HG03159 (cell line): Measurements from ENCODE around the gene UCN.
A peak's percentile ranks its signal among the peaks of the same experiment; 100 is the strongest.
"Not testable (repeated sequence)": the region's sequence is repeated elsewhere in the genome, so short reads cannot be mapped to it uniquely, and the experiment has no call there.

Experiments
- ATAC-seq: cut with Tn5 transposase; IDR thresholded peaks from one replicate; pipeline ENCODE4 v1.9.1; 2021; ENCODE audit warnings: mild to moderate bottlenecking, moderate library complexity; ENCODE audit not compliant: unreplicated experiment

Gene UCN, protein sequence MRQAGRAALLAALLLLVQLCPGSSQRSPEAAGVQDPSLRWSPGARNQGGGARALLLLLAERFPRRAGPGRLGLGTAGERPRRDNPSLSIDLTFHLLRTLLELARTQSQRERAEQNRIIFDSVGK

DNA sequence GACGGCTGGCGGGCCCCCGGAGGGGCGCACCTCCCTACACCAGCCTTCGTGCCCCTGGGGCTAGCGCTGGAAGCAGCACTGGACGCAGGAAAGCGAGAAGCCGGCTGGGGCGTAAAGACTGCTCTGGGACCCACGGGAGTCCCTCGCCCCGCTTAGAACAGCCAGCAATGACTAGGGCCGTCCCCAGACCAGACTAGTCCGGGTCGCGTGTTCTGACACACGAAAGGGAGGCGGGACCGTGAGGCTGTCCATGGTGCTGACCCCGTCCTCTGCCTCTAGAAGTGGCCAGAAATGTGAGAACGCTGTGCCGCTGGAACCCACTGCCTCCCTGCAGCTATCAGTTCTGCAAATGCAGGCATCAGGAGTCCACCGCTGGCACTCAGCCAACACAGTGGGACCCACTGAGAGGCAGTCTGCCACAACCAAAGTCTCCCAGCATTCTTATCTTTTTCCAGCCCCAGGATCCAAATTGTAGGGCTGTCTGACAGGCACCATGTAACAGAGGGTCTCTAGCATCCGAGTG is at the start of gene UCN:
Gene UCN (minus strand): TSS at position 87 of the 523 bp plus-strand sequence. CDS start 550 bp downstream, outside the sequence.
- no peak for ATAC-seq

DNA sequence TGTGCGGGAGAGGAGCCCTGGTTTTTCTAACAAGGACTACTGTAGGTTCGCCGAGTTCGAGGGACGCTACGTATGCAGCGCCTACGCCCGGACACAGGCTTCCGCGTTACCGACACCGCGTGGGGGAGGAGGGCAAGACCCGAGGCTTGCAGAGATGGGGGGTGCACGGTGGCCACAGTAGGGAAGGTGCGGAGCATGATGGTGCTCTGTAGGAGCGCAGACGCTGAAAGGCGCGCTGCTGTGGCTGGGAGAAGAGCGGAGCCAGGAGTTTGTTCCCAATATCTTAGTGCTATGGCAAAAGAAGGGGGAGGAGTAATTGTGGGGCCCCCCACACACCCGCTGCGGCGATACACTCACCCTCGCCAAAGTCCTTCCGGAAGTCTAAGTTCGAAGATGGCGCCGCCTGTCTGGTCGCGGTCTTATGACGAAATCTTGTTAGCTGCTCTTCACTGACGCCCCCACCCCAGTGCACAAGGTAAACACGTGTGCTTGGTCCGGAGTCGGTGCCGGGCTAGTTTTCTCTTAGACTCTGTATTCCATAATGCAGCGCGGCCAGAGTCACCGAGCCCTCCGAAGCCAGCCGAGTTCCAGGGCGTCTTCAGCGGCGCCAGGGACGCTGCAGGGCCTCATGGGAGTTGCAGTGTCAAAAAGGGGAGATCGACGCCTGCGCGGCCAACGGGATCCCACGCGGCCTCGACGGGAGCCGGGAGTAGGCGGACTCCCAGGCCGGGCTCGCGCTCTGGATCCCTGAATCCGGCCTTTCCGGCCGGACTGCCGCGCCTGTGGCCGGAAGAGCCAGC is 48.3 kb upstream of the UCN start, which contains the start of gene GTF3C2:
Gene GTF3C2 (minus strand): TSS at position 383 of the 800 bp plus-strand sequence. CDS start 13,210 bp downstream, outside the sequence.
- ATAC-seq: peak; percentile 83

DNA sequence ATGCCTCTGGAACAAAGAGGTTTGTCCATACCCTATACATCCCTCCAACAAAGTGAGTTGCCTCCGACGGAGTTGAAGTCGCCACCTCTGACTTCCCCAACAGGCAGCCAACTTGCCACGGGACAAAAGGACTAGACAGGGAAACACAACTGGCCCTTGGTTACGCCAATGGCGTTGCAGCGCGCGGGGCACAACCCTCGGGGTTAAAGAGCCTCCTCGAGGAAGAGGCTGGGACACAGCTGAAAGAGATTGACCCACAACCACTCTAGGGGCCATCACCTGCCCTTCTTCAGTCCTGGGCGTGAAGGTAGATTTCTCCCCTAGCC is 47.8 kb upstream of the UCN start:
- peak; percentile 38 for ATAC-seq

DNA sequence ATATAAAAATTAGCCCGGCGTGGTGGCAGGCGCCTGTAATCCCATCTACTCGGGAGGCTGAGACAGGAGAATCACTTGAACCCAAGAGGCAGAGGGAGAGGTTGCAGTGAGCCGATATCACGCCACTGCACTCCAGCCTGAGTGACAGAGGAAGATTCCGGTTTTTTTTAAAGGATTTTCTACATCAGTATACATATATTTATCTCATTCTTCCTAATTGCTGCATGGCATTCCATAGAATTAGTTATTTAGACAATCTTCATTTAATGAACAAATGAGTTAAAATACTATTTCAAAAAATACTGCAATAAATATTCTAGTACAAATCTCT is 46.3 kb upstream of the UCN start:
- ATAC-seq: no peak

DNA sequence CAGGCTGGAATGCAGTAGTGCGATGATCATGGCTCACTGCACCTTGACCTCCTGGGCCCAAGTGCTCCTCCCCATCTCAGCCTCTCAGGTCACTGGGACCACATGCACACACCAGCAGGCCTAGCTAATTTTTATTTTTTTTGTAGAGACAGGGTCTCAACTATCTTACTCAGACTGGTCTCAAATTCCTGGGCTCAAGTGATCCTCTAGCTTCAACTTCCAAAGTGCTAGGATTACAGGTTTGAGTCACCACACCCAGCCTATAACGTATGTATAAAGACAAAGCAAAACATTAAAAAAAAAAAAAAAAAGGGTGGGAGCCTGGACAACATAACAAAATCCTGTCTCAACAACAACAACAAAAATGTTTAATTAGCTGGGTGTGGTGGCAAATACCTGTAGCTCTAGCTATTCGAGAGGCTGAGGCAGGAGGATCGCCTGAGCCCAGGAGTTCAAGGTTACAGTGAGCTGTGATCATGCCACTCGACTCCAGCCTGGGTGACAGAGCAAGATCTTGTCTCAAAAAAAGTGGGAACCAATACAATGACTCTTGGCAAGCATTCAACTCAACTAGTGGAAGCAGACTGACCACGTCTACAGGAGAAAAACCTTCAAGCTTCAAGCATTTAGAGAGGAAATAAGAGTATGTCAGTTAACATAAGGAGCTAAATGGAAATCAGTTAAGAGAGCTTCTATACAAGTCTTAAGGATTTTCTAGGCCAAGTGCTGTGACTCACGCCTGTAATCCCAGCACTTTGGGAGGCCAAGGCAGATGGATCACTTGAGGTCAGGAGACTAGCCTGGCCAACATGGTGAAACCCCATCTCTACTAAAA is 45.7 kb upstream of the UCN start:
- ATAC-seq: no peak

DNA sequence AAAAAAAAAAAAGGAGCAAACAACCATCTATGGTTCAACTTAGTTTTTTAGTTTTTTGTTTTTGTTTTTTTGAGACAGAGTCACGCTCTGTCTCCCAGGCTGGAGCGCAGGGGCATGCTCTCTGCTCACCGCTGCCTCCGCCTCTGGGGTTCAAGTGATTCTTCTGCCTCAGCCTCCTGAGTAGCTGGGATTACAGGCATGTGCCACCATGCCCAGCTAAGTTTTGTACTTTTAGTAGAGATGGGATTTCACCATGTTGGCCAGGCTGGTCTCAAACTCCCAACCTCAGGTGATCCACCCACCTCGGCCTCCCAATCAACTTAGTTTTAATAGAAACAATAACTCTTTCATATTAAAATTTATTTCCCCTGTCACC is 45.1 kb upstream of the UCN start:
- not testable (repeated sequence) for ATAC-seq

DNA sequence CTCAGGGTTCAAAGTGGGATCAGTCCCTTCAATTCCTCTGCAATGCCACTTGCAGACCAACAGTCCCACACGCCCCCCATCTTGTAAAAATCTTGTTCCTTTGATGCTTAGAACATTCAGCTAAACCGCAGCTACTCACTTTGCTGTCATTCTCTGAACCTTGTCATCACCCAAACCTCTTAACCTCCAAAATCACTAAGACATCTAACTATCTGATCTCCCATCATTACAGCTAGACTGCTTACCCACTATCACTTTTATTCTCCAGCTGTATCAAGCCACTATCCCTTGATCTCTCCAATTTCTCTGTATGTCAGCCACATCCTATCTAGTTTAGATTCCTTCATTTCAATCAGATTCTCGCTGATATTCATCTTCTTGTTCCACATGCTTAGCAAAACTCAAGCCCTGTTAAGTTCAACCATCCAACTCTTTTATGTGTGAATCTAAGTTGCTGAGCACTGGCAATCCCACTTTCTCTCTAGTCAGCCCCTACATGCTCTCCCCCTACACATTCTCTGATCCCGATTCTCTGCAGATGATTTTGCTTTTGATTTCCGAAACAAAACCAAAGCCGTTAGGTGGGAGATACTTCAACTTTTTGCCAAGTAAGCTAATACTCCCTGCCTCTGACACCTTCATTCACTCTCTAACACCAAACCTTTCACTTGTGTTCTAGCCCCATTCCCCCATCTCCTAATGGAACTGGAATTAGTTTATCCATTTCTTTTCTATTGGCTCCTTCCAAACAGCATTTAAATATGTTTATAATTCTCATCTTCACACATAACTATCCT is 43.8 kb upstream of the UCN start:
- ATAC-seq: no peak

DNA sequence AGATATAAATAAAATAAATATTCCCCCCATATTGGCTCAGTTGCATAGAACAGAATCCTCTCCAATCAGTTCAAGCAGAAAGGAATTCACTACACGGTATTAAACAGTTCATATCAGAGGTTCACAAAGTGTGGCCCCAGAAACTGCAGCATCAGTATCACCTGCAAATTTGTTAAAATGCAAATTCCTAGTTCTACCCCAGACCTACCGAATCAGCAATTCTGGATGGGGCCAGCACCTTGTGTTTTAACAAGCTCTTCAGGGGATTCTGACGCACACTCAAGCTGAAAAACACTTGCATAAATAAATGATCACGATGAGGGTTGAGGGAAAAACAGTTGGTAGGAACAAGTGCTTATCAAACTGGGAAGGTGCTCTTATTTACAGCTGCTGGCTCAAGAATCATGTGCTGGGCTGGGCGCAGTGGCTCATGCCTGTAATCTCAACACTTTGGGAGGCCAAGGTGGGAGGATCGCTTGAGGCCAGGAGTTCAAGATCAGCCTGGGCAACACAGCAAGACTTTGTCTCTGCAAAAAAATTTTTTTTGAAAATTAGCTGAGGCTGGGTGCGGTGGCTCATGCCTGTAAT is 42.0 kb upstream of the UCN start:
- no peak for ATAC-seq

DNA sequence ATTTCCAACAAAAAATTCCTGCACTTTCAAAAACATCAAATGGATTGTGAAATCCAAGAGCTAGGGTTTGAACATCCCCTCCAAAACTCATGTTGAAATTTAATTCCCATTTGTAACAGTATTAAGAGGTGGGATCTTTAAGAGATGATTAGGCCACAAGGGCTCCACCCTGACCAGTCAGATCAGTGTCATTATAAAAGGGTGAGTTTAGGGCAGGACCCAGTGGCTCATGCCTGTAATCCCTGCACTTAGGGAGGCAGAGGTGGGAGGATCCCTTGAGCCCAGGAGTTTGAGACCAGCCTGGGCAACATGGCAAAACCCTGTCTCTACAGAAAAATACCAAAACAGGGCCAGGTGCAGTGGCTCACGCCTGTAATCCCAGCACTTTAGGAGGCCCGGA is 39.4 kb upstream of the UCN start:
- ATAC-seq: no peak

DNA sequence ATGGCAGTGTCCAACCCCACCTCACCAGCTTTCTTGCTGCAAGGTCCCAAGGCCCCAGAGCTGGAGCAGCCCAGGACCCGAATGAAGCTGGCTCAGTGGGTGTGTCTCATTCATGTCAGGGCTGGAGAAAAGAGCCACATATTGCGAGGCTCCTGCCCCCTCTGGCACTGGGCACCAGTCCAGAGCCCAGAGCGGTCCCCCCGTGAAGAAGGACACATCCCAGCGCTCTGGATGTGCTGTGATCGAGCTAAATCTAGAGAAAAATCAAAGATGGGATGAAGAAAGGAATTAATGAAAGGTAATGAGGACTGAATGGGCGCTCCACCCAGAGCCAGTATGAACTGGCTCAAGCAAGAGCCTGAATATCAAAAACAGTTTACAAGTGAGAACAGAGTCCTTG is 27.9 kb upstream of the UCN start:
- ATAC-seq: no peak

DNA sequence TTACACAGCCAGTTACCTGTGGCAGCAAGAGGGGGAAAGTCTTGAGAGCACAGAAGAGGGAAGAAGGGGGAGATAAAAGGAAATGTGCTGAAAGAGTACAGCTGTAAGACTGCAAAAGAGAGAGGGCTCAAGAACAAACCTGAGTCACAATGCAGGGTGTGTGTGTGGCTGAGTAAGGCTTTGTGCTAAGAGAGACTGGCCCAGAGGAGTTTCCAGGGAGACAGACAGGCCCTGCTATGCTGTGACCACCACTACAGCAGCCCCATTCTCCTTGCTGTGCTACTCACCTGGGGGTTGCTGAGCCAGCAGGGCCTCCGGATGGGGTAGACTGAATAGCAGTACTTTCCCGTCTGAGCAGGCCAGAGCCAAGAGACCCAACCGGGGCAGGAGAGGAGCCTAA is 27.1 kb upstream of the UCN start:
- no peak for ATAC-seq

DNA sequence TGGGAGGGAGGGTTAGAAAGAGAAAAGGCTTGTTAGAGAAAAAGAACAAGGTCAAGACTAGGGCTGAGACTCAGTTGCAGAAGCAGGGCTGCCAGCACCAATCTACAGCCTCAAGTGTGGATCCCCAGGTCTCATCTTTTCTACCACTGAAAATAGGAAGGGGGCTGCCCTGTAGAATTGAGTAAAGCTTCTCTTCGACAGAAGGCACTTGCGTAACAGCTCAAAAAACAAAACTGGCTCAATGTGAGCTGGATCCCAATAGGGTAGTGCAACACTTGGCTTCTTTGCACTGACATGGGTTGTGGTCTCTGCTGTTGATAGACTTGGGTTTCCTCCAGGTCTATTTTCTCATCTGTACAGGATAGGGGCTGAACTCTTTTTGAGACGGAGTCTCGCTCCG is 16.5 kb upstream of the UCN start:
- no peak for ATAC-seq

DNA sequence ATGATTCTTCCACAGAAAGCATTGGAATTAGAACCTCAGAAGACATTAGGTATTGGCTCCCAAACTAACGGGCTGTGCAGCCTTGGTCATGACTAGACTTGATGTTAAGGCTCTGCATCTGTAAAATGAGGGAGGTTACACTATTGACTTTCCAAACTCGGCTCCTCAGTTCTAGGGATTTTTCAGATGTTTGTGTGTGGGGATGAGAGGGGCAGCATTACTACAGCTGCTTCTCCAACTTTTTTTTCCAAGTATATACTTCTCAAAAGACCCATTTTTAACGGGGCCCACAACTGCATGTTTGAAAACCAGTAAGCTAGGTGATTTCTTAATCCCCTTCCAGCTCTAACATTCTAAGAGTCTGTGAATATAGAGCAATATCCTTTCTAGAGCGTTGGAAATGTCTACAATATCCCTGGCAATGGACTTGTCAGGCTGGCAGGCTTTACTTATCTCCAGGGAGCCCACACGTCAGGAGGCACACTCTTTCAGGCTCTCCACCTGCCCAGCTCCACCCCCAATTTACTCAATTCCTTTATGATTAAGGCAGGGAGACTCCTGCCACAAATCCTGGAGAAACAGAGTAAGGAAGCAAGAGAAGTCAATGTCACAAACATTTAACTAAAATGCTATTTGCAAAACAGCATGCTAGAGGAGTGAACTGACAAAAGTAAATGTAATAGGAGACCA is 15.5 kb upstream of the UCN start:
- ATAC-seq: no peak

DNA sequence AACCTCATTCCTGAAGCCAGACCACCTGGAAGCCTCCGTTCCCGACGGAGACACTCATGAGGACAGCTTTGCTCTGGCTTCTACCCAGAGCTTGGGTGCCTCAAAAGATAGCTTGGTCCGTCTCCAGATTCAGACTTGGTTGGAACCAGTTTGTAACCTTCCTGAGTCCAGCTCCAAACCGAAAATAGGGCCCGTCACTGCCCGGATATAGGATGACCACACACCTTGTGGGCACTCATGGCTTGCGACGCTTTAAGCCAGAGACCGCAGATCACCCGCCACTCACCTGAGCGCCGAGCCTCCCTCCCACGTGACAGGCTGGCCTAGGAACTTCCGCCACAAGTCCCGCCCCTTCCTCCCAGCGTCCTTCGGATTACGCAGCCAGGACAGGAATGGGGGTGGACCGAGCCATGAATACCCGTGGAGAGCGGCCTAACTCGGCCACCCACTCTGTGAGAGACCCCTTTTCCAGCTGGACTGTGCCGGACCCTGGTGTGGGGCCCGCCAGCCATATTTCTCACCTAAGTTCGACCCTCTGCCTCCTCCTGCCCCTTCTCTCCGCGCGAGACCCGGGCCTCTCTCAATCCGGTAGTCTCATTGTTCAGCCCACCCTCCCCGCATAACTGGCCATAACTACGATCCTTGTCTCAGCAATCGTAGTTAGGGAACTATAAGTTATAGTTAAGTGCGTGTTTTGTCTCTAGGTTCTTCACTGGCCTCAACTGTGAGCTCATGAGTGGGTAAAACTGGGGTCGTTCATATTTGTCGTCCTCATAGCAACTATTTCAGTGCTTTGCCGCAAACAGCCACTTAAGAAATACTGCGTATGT is 14.7 kb upstream of the UCN start, which contains the start of gene MPV17:
Gene MPV17 (minus strand): TSS at position 332 of the 830 bp plus-strand sequence. CDS start 580 bp downstream, outside the sequence.
- peak; percentile 93 for ATAC-seq

DNA sequence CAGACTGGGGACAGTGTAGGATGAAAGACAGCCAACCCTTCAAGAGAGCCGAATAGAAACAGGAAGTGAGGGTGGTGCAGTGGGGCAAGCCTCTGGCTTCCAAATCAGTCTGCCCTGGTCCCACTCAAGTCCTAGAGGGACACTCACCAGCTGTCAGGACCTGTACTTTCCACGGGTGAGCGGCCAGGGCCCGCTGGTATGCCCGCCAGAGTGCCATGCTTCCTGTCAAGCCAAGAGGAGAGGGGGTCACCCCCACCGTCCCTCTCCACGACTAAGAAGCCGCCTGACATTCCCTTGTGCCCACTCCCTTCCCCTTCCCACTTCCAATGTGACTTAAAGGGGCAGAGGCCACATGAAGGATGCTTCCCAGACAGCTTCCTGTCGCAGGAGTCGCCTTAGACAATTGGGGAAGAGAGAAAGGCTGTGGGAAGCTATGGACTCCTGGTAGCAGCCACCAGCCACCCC is 14.1 kb upstream of the UCN start:
- ATAC-seq: no peak

DNA sequence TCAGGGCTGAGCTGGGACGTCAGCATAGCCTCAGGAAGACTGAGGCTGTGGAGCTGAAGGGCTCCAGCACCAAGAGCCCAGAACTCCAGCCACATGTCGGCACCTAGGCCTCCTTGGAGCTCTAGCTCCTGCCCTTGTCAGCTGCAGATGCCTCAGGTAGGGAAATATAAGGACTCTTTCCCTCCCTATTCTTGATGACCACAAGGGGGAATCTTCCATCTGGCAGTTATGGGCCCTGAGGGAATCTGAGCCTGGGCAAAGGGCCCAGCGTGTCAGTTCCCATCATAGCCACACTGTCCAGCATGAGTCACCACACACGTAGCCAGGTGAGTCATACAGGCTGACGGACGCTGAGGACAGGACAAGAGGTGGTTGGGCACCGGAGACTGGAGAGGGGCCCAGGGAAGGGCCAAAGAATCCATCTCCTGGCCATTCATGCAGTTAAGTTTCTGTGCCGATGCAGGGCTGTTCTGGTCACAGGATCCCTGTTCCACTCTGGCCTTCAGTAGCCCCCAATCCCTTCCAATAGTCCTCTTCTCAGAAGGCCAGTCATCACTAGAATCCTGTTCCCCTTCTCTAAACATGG is 12.8 kb upstream of the UCN start:
- no peak for ATAC-seq

DNA sequence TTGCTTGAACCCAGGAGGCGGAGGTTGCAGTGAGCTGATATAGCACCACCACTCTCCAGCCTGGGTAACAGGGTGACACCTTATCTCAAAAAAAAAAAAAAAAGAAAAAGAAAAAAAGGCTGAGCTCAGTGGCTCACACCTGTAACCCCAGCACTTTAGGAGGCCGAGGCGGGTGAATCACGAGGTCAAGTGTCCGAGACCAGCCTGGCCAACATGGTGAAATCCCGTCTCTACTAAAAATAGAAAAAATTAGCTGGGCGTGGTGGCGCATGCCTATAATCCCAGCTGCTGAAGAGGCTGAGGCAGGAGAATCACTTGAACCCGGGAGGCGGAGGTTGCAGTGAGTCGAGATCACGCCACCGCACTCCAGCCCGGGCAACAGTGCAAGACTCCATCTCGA is 11.6 kb upstream of the UCN start:
- ATAC-seq: not testable (repeated sequence)

DNA sequence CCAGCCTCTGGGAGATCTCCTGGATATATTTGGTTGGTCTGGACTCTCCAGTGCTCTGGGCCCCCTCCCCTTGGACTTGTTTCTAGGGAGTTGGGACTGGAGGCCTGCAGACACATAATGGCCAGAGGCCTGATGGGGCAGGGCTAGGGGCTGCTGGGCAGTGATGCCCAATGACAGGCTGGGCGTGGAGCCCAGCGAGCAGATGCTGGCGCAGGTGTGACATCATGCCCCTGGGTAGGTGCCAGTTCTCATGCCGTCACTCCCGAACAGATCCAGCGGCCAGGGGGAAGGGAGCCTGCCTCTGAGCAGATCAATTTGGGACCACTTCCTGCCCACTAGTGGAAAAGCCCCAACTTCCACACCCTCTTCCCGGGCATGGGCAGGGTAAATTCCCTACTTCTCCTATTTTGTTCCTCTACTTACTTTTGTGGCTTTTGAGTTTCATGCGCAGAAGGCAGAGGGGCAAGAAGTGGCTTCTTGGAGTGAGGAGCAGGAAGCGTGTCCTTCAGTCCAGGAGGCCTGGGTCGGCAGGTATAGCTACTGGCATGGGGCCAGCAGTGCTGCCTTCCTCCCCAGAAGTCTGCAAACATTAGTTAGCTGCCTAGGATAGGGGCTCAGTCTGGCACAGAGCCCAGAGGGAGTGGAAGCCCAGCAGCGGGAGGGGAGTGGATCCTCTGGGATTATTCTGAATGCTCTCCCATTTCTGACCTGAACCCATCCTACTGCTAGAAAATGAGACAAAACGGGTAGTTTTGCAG is 8.6 kb upstream of the UCN start:
- ATAC-seq: no peak
